Measurements from ENCODE around the gene SIRPG.

Gene SIRPG

GRCh38 chr20:1637226-1637625 is 20.4 kb downstream of the SIRPG start:
- no peak for FAIRE-seq
- DNase-seq (ENCODE audit: insufficient read length, low spot score) = no peak

DNA sequence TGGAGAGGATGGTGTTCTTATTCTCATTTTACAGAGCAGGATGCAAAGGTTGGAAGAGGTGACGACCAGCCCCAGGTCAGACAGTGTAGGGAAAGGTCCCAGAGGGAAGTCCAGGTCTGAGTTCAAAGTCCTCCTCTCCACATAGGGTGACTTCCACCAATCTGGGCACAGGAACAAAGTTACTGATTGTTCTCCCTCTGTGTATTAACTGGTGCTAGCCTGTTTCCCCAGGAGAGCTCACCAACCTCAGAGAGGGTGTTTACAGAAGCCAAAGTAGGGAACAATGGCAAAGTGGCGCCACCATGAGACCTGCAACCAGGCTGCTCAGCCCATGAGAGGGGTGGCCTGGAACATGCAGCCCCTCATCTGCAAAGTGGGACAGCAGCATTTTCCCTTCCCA is 21.0 kb downstream of the SIRPG start:
- DNase-seq (ENCODE audit: insufficient read length, low spot score) = no peak
- no peak for FAIRE-seq

GRCh38 chr20:1635291-1635979 is 22.1 kb downstream of the SIRPG start:
- DNase-seq (ENCODE audit: insufficient read length, low spot score) = no peak

DNA sequence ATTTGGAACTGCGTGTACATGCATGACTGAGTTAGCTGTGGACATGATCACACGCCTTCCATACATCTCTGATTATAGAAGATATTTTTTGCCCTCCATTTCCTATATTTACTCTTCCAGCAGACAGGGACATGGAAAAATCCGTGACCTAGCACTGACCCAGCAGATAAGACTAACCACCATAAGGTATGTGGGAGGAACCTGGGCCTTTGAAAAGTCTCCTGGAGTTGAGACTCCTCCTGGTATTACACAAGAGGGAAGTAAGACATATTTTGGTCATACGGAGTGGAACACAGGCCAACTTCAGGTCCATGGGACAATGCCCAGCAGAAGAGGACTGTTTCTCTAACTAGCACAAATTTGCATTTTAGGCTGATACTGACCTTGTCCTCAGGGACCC is 24.0 kb downstream of the SIRPG start:
- DNase-seq (ENCODE audit: insufficient read length, low spot score) (no peak), FAIRE-seq (no peak)

More at GRCh38 chr20:1635291-1635979, 22.1 kb downstream of the SIRPG start:
- no peak for FAIRE-seq

DNA sequence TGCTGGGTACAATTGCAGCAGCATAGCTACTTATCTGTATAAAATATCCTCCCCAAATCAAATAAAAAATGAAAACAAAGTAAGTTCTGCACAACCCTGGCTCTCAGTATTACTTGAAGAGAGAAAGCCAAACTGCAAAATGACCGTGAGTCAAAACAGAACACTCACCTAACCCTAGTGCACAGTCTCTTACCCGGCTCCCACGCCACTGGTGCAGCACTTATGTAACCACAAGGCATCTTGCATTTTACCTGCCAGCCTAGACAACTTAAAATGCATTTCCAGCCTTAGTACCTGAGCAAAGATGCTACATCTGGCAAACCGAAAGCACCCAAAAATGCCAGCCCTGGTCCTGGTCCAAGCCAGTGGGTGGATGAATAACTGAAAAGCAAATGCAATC is 25.4 kb downstream of the SIRPG start:
- FAIRE-seq = no peak

GRCh38 chr20:1631309-1632151 is 26.0 kb downstream of the SIRPG start:
- no peak for DNase-seq (ENCODE audit: insufficient read length, low spot score)
- no peak for FAIRE-seq

More for the DNA sequence above, 25.4 kb downstream of the SIRPG start:
- DNase-seq (ENCODE audit: insufficient read length, low spot score) = no peak

DNA sequence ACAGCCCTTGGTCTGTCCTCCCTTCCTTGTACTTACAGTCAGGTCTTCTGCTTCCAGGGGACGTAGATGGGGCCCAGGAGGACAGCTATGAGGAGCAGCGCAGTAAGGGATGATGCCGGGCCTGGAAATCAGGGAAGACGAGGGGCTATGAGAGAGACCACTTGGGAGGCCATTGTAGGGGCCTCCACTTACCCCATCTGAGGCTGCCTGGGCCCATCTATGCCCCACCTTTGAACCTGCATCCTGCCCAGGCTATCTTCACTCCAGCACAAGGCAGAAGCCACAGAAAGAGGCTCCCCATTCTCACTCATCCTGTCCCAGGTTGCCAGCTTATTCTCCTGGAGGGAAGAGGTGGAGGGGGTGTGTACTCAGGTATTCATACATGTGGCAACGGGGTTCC is 27.4 kb downstream of the SIRPG start:
- DNase-seq (ENCODE audit: insufficient read length, low spot score) (no peak), FAIRE-seq (no peak)

DNA sequence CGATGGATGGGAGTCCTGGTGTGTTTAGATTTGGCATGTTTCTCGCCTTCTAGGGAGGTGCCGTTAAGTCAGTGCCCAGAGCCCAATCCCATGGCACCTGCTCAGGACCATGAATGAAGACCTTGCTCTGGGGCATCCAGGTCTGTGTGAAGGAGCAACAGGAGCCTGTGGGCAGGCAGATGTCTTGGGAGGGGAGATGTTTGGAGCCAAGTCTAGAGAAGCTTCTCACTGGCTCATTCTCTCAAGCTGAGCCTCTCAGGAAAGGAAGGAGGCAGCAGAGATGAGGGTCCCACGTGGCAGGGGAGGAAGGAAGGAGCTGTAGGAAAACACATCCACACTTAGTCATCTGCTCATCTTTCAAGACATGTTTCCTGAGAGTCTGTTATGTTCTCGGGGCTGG is 28.3 kb downstream of the SIRPG start:
- FAIRE-seq = no peak
- no peak for DNase-seq (ENCODE audit: insufficient read length, low spot score)

GRCh38 chr20:1628621-1629020 is 29.0 kb downstream of the SIRPG start:
- DNase-seq (ENCODE audit: insufficient read length, low spot score) (no peak), FAIRE-seq (no peak)

- FAIRE-seq (no peak), DNase-seq (ENCODE audit: insufficient read length, low spot score) (no peak)
Measured at GRCh38 chr20:1627200-1627550, 30.4 kb downstream of the SIRPG start.

- DNase-seq (ENCODE audit: insufficient read length, low spot score) (no peak), FAIRE-seq (no peak)
Measured at GRCh38 chr20:1626528-1627199, 30.9 kb downstream of the SIRPG start.

DNA sequence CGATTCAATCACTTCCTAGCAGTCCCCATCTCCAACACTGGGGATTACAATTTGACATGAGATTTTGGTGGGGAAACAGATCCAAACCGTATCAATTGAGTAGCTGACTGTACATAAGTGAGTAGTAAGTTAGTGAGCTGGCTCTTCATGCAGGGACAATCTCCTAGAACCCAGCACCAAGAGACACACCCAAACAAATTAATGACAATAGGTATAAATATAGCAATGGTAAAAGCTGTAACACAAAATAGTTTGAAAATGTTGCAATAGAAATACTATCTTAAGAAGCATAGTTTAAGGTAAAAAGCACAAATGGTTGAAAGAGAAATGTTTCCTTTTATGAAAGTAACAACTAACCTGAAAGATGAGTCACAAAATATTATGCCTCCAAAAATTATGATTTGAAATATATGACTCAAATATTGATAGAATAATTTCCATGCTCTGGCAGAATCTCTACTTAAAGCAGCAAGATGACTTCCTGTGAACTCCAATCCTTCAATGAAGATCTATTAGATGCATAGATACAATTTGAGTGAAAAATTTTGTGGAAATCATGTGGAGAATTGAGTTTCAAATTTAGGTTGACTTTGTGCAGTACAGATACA is 32.4 kb downstream of the SIRPG start:
- FAIRE-seq (no peak), DNase-seq (ENCODE audit: insufficient read length, low spot score) (no peak)

DNA sequence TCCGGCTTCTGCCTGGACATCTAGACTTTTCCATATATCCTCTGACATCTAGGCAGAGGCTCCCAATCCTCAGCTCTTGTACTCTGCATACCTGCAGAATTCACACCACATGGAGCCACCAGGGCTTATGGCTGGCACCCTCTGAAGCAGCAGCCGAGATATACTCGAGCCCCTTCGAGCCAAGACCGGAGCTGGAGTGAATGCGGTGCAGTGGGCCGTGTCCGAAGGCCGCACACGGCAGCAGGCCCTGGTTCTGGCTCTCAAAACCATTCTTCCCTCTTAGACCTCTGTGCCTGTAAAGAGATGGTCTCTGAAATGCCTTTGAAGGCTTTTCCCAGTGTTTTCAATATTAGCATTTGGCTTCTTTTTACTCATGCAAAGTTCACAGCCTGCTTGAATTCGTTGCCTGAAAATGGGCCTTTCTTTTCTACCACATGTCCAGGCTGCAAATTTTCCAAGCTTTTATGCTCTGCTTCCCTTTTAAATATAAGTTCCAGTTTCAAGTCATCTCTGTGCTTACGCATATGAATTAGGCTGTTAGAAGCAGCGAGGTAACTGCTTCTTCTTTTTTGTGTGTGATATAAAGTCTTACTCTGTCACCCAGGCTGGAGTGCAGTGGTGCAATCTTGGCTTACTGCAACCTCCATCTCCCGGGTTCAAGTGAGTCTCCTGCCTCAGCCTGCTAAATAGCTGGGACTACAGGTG is 33.9 kb downstream of the SIRPG start:
- FAIRE-seq = no peak
- no peak for DNase-seq (ENCODE audit: insufficient read length, low spot score)

- no peak for FAIRE-seq
- no peak for DNase-seq (ENCODE audit: insufficient read length, low spot score)
Measured at GRCh38 chr20:1622450-1622849, 35.1 kb downstream of the SIRPG start.

DNA sequence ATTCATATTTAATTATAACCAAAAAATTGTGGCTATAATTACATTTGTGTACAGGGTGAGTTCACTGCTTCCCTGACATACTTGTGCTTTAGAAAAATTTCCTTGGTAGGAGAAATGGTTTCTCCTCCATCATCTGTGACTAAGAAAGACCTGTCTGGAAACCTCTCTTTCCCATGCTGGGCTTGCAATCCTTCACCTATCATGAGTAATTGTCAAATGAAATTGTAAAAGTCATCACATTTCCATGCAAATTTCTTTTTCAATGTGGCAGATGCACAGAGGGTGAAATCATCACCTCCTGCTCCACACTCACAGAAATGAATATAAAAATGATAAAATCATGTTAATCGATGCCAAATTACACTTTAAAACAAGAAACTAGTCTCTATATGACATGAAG is 36.3 kb downstream of the SIRPG start:
- DNase-seq (ENCODE audit: insufficient read length, low spot score) = no peak
- no peak for FAIRE-seq

DNA sequence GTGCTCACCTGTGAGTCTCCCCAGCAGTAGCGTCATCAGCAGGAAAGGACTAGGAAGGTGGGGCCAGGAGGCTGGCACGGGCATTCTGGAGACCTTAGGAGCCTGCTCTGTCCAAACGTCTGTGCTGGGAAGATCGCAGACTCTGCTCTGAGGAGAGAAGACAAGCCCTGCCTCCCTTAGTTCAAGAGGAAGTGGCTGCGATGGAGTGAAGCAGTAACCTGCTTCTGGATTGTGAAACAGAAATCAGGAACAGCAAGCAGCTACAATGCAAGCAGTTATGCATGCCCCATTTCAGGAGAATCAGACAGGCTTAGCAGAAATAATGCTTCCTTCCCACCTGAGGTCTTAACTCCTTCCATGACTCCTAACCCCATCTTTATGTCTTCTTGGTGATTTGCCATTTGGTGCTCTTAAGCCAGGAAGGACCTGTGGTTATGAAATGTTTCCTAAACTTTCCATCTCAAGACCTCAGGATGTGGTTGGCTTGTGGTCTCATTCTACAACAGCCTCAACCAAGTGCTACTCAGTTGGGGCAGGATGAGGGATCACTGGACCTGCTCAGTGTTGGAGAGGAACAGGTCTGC is 37.6 kb downstream of the SIRPG start, which contains the start of gene SIRPB1:
Gene SIRPB1, minus strand, starts transcription at position 149 of the 584 bp plus-strand sequence. Its CDS starts 65 bp downstream, at position 84.
- FAIRE-seq = no peak
- DNase-seq (ENCODE audit: insufficient read length, low spot score) = no peak

DNA sequence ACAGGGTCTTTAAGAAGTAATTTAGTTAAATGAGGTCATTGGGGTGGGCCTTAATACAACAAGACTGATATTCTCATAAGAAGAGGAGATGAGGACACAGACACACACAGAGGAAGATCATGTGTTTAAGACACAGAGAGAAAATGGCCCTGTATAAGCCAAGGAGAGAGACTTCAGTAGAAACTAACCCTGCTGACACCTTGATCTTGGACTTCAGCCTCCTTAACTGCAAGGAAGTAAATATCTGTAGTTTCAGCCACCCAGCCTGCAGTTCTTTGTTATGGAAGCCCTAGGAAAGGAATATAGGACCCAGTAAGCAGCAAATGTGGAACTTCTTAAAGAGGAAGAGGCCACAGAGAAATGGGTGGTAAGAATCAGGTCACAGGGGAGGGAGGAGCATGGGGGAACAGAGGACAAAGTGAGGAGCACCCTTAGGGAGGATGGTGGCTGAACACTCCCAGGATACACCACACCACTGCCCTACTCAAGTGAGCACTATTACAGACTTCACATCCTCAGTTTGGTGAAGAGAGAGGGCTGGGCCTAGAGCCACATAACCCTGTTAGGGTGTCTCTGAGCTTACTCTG is 38.5 kb downstream of the SIRPG start:
- FAIRE-seq (no peak), DNase-seq (ENCODE audit: insufficient read length, low spot score) (no peak)

GRCh38 chr20:1618479-1618878 is 39.1 kb downstream of the SIRPG start:
- DNase-seq (ENCODE audit: insufficient read length, low spot score) (no peak), FAIRE-seq (no peak)

DNA sequence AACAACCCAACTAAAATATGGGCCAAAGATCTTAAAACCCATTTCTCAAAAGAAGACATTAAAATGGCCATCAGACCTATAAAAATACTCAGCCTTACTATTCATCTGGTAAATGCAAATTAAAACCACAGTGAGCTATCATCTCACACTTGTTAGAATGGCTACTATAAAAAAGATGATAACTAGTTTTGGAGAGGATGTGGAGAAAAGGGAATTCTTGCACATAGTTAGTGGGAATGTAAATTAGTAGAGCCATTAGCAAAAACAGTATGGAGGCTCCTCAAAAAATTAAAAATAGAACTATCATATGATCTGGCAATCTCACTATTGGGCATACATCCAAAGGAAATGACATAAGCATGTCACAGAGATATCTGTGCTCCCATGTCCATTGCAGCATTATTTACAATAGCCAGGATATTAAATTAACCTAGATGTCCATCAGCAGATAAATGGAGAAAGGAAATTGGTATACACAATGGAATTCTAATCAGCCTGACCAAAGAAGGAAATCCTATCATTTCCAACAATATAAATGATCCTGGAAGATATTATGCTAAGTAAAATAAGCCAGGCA is 40.6 kb downstream of the SIRPG start:
- FAIRE-seq (no peak), DNase-seq (ENCODE audit: insufficient read length, low spot score) (no peak)
